CD8-positive, alpha-beta memory T cell (primary cell): ENCODE measurements around the gene PPP4R1. TPM values are rescaled to one million over a fixed set of nuclear protein-coding genes. Genes with fewer than 3 reads are reported as not detected.

Experiments used
- CTCF ChIA-PET: fragments of 350-600 bp; sonication (Branson Sonifier 250); formaldehyde crosslinking; loops from one replicate; lab custom pipeline; 2021; ENCODE audit warnings: antibody characterized with exemption; lab: Charles Lee
- POLR2A ChIA-PET: fragments of 350-600 bp; sonication (Branson Sonifier 250); formaldehyde crosslinking; loops from one replicate; lab custom pipeline; 2021; ENCODE audit warnings: antibody characterized with exemption; lab: Charles Lee
- DNase-seq, 5 donors: peaks; one replicate each; pipeline versions ENCODE4 v3.0.0 to v3.0.0-alpha.2; 2020 to 2022; ENCODE audit warnings: mixed read lengths in 1 of 5
- H3K27ac ChIP-seq: one replicate; pipeline ENCODE4 v1.7.0; 2013; ENCODE audit warnings: low read depth, mild to moderate bottlenecking, low read length, moderate library complexity
- H3K27me3 ChIP-seq: 2 replicates; pipeline ENCODE4 v1.7.0; 2013; ENCODE audit warnings: low read length, mild to moderate bottlenecking; ENCODE audit not compliant: insufficient read depth, poor library complexity, severe bottlenecking
- H3K36me3 ChIP-seq: 2 replicates; pipeline ENCODE4 v1.7.0; 2013; ENCODE audit warnings: mild to moderate bottlenecking, low read length, moderate library complexity; ENCODE audit not compliant: insufficient read depth
- H3K4me1 ChIP-seq: 2 replicates; pipeline ENCODE4 v1.7.0; 2013; ENCODE audit warnings: mild to moderate bottlenecking, low read length, moderate library complexity; ENCODE audit not compliant: insufficient read depth
- H3K4me3 ChIP-seq: 2 replicates; pipeline ENCODE4 v1.7.0; 2013; ENCODE audit warnings: mild to moderate bottlenecking, low read length
- H3K9me3 ChIP-seq: 2 replicates; pipeline ENCODE4 v1.7.0; 2013; ENCODE audit warnings: mild to moderate bottlenecking, low read length
- H3K27ac Mint-ChIP-seq, 8 donors: one replicate each; pipeline ENCODE4 v1.8.0; 2020 to 2021; ENCODE audit warnings: mixed read lengths in 8 of 8, mild to moderate bottlenecking in 6 of 8, inconsistent platforms in 3 of 8, moderate library complexity in 3 of 8
- H3K27me3 Mint-ChIP-seq, 2 donors: one replicate each; pipeline ENCODE4 v1.8.0; 2020 to 2021; ENCODE audit warnings: mixed read lengths in 2 of 2, mild to moderate bottlenecking in 1 of 2, moderate library complexity in 1 of 2
- H3K36me3 Mint-ChIP-seq, 3 donors: one replicate each; pipeline ENCODE4 v1.8.0; 2020 to 2021; ENCODE audit warnings: mixed read lengths in 3 of 3, inconsistent platforms in 1 of 3, mild to moderate bottlenecking in 1 of 3
- H3K4me1 Mint-ChIP-seq, 3 donors: one replicate each; pipeline ENCODE4 v1.8.0; 2020 to 2021; ENCODE audit warnings: mixed read lengths in 3 of 3, inconsistent platforms in 1 of 3, mild to moderate bottlenecking in 1 of 3
- H3K4me3 Mint-ChIP-seq, 7 donors: one replicate each; pipeline ENCODE4 v1.8.0; 2020 to 2021; ENCODE audit warnings: mixed read lengths in 7 of 7, mild to moderate bottlenecking in 6 of 7, moderate library complexity in 4 of 7, inconsistent platforms in 2 of 7
- H3K9me3 Mint-ChIP-seq, 5 donors: one replicate each; pipeline ENCODE4 v1.8.0; 2020 to 2022; ENCODE audit warnings: mixed read lengths in 5 of 5, mild to moderate bottlenecking in 3 of 5, moderate library complexity in 2 of 5, inconsistent platforms in 1 of 5
- polyA plus RNA-seq: library from polyadenylated mRNA; unstranded; fragments of 300-500 nt; fragmentation: Illumina TruSeq; gene quantifications from one replicate; pipeline ENCODE4 v1.2.3, GENCODE V29; 2021
- total RNA-seq, 2 experiments: library from RNA; stranded (reverse); gene quantifications; one replicate each; pipeline ENCODE4 v1.2.3, GENCODE V29; 2021

The PPP4R1 gene
- total RNA-seq (10 to 100 TPM; 58.4 to 59.9 TPM), polyA plus RNA-seq (17.2 TPM)

DNA sequence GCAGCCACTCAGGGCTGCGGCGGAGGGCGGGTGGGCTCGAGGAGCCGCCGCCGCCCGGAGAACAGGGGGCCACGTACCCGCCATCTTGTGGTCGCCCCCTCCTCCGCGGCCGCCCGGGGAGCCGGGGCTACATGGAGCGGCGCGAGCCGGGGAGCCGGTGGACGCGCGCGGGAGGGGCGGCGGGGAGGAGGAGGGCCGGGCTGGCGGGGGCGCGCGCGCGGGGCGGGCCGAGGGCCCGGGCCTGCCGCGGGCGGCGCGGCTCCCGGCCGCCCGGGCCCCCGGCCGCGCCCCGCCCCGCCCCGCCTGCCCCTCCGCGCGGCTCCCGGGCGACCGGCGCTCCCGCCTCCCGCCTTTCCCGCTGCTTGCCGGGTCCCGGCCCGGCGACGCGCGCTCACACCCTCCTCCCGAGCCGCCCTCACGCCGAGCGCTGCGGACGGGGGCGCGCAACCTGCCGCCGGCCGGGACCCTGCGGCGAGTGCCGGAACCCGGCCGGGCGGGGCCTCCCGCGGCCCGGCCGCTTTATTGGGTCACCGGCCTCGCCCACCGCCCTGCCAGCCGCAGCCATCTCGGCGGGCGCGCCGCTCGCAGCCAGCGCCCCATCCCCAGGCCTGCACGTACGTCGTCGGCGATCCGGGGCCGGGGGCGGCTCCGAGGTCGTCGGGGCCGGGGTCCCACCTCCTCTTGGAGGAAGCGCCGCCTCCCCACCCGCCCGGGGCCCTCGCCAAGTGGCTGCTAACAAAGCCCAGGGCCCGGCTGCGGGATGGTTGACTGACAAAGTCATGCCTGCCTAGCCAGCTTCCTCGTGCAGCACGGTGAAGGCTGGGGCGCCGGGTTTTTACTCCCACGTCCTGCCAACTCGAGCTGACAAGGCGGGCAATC lies at the start of gene PPP4R1:
Gene PPP4R1 (minus strand): TSS at position 159 of the 879 bp plus-strand sequence. CDS start 75 bp downstream, at position 84.
- ChIA-PET POLR2A (interaction anchor here (0.5 kb wide), 1 partner anchor 537 kb away, joined by 3 read pairs; no protein-coding TSS in a partner anchor), CTCF (interaction anchor here (1.5 kb wide), 1 partner anchor 16 kb away, joined by 3 read pairs; no protein-coding TSS in a partner anchor)
- DNase-seq = peak; percentile 54 to 77 (median 62)
- H3K27me3 ChIP-seq = no peaks in the 10 kb centered on the region
- Mint-ChIP-seq H3K4me3 (peak within 1 kb of the TSS; percentile 89 to 99 (median 95)), H3K27me3 (no peaks in the 10 kb centered on the region), H3K4me1 (peaks cover 31 to 52% (median 39%) of the 10 kb centered on the region in 3 donors), H3K36me3 (peaks cover 0 to 18% (median 5%) of the 10 kb centered on the region in 3 donors), H3K27ac (peak within 1 kb of the TSS; percentile 84 to 99 (median 95)), H3K9me3 (no peaks in the 10 kb centered on the region)
- H3K4me3 ChIP-seq = peak within 1 kb of the TSS; percentile 72
- peaks cover 15% of the 10 kb centered on the region for H3K4me1 ChIP-seq
- peaks cover 3% of the 10 kb centered on the region for H3K36me3 ChIP-seq
- H3K27ac ChIP-seq = peak within 1 kb of the TSS; percentile 76
- H3K9me3 ChIP-seq = no peaks in the 10 kb centered on the region

DNA sequence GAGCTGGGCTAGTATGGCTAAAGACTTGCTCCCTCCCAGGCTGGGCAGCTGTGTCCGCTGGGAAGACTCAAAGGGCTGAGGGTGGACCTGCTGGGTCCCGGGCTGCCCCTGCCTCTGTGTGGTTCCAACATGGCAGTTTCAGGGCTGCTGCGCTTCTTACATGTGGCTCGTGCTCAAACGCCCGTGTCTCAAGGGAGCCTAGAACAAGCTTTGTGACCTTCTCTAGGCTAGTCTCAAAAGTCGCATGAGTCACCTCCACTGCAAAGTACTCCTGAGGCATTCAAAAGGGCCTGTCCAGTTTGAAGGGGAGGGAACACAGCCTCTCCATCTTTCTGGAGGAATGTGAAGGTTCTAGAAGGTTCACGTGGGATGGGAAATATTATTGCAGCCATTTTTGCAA lies 49.0 kb upstream of the PPP4R1 start:
- no peak overlapping the region for H3K27ac ChIP-seq
- POLR2A ChIA-PET = no interaction called here
- no peaks in the 10 kb centered on the region for H3K36me3 Mint-ChIP-seq
- DNase-seq = no peak
- no peak overlapping the region for H3K4me3 ChIP-seq
- H3K4me1 Mint-ChIP-seq = no peaks in the 10 kb centered on the region
- H3K9me3 Mint-ChIP-seq = no peaks in the 10 kb centered on the region
- peak overlapping the region in 1 of 8 donors; percentile 39 for H3K27ac Mint-ChIP-seq
- H3K36me3 ChIP-seq = no peaks in the 10 kb centered on the region
- H3K9me3 ChIP-seq = no peaks in the 10 kb centered on the region
- no peaks in the 10 kb centered on the region for H3K27me3 ChIP-seq
- no peaks in the 10 kb centered on the region for H3K4me1 ChIP-seq
- no peak overlapping the region for H3K4me3 Mint-ChIP-seq
- CTCF ChIA-PET = no interaction called here
- H3K27me3 Mint-ChIP-seq = peaks cover 2 to 8% of the 10 kb centered on the region in 2 donors

DNA sequence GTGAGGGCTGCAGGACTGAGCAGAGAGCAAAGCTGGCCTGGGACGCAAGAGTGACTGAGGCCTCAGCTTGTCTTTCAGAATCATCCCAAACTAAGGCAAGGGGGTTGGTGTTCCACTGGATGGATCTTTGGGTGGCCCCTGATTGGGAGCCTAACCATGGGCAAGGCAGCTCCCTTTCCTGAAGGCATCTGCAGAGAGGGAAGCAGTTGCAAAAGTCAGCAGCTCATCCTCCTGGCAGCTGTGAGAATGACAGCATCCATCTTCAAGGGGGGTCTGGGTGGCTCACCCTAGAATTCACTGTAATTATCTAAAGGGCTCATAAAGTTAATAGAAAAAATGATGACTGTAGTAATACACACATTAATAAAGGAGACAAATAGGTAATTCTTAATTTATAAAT lies 47.2 kb upstream of the PPP4R1 start:
- POLR2A ChIA-PET = no interaction called here

DNA sequence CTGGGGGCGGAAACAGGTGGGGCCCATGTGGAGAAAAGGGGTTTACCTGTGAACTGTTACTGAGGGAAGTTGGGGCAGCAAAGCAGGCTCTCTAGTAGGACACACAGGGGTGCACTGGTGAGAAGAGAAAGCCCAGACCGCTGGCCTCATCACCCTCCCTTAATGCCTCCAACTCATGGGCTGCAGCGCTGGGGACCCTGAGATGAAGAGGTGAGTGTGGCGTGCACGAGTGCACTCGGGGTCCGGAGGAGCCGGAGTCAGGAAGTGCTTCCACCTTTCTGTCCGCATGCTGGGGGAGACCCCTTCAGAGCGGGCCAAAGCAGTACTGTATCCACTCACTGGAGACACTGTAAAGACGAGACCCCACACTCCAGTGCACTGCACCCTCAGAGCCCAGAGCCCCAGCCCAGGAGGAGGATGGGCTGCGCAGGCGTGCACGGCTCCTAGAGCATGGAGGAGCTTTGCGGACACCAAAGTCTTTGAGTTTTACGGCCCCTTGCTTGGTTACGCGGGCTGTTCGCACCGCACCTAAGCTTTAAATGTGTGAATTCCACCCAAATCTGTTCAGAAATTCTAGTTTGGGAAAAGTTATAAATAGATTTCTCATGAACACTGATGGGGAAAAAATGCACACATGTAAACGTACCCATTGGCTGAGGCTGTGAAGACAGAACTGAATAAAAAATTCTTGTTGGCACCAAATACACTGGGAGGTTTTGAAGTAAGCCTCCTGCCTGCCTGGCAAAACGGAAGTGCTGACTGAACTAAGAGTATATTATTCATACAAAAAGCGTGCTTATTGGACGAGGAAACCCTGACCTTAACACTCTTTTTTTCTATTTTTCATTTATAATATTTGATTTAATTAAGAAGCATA lies 45.4 kb upstream of the PPP4R1 start:
- H3K4me1 Mint-ChIP-seq = no peaks in the 10 kb centered on the region
- no peaks in the 10 kb centered on the region for H3K36me3 Mint-ChIP-seq
- Histone ChIP-seq H3K9me3 (no peaks in the 10 kb centered on the region), H3K4me1 (no peaks in the 10 kb centered on the region), H3K27me3 (no peaks in the 10 kb centered on the region), H3K4me3 (no peak overlapping the region), H3K27ac (no peak overlapping the region), H3K36me3 (no peaks in the 10 kb centered on the region)
- CTCF ChIA-PET = no interaction called here
- POLR2A ChIA-PET = no interaction called here
- H3K9me3 Mint-ChIP-seq = no peaks in the 10 kb centered on the region
- H3K27ac Mint-ChIP-seq = no peak overlapping the region
- no peak overlapping the region for H3K4me3 Mint-ChIP-seq
- DNase-seq = no peak
- peaks cover 0 to 18% of the 10 kb centered on the region in 2 donors for H3K27me3 Mint-ChIP-seq

More for the DNA sequence above, 47.2 kb upstream of the PPP4R1 start:
- Mint-ChIP-seq H3K36me3 (no peaks in the 10 kb centered on the region), H3K9me3 (no peaks in the 10 kb centered on the region), H3K27ac (peak overlapping the region in 1 of 8 donors; percentile 3), H3K27me3 (peaks cover 2 to 8% of the 10 kb centered on the region in 2 donors), H3K4me1 (no peaks in the 10 kb centered on the region), H3K4me3 (no peak overlapping the region)
- H3K4me1 ChIP-seq = no peaks in the 10 kb centered on the region
- H3K27me3 ChIP-seq = no peaks in the 10 kb centered on the region
- no peaks in the 10 kb centered on the region for H3K9me3 ChIP-seq
- no peaks in the 10 kb centered on the region for H3K36me3 ChIP-seq
- CTCF ChIA-PET = no interaction called here
- H3K4me3 ChIP-seq = no peak overlapping the region
- no peak overlapping the region for H3K27ac ChIP-seq
- DNase-seq = no peak

DNA sequence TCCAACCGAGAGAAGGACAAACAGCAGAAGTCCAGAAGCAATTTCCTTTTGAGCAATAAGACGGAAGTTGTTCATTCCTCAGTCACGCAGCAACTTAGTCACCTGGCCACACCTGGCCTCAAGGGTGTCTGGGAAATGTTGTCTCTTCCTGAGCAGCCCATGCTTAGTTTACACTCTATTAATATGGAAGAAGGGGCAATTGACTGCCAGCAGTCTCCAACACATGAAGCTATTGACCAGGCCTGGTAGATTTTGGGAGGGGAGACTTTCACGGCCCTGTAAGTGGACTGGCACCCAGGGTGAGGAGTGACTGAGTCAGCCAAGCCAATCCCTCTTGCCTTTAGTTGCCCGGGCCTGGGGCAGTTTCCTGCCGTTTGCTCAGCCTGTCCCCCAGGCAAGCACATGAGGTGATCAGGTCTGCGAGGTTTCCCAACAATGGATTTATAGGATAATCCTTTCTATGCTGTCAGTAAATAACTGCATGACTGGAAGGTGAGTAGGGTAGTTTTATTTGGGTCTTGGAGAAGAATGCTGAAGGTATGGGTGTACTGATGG lies 43.8 kb upstream of the PPP4R1 start:
- H3K4me3 ChIP-seq = no peak overlapping the region
- no peaks in the 10 kb centered on the region for H3K4me1 Mint-ChIP-seq
- no peaks in the 10 kb centered on the region for H3K9me3 Mint-ChIP-seq
- no peaks in the 10 kb centered on the region for H3K36me3 ChIP-seq
- no peaks in the 10 kb centered on the region for H3K9me3 ChIP-seq
- no peaks in the 10 kb centered on the region for H3K27me3 ChIP-seq
- CTCF ChIA-PET = no interaction called here
- H3K36me3 Mint-ChIP-seq = no peaks in the 10 kb centered on the region
- H3K27ac ChIP-seq = no peak overlapping the region
- no peak overlapping the region for H3K27ac Mint-ChIP-seq
- no peak for DNase-seq
- no peak overlapping the region for H3K4me3 Mint-ChIP-seq
- no peaks in the 10 kb centered on the region for H3K4me1 ChIP-seq
- H3K27me3 Mint-ChIP-seq = peaks cover 0 to 23% of the 10 kb centered on the region in 2 donors
- POLR2A ChIA-PET = no interaction called here

GRCh38 chr18:9655232-9655767 lies 40.9 kb upstream of the PPP4R1 start:
- H3K27ac Mint-ChIP-seq = no peak overlapping the region
- H3K27me3 Mint-ChIP-seq = peaks cover 6 to 23% of the 10 kb centered on the region in 2 donors
- H3K36me3 Mint-ChIP-seq = no peaks in the 10 kb centered on the region
- H3K4me1 ChIP-seq = no peaks in the 10 kb centered on the region
- no peaks in the 10 kb centered on the region for H3K9me3 Mint-ChIP-seq
- no peaks in the 10 kb centered on the region for H3K36me3 ChIP-seq
- H3K4me3 ChIP-seq = no peak overlapping the region
- H3K27ac ChIP-seq = no peak overlapping the region
- no peaks in the 10 kb centered on the region for H3K4me1 Mint-ChIP-seq
- H3K27me3 ChIP-seq = no peaks in the 10 kb centered on the region
- ChIA-PET POLR2A (no interaction called here), CTCF (no interaction called here)
- no peaks in the 10 kb centered on the region for H3K9me3 ChIP-seq
- DNase-seq = no peak
- no peak overlapping the region for H3K4me3 Mint-ChIP-seq

DNA sequence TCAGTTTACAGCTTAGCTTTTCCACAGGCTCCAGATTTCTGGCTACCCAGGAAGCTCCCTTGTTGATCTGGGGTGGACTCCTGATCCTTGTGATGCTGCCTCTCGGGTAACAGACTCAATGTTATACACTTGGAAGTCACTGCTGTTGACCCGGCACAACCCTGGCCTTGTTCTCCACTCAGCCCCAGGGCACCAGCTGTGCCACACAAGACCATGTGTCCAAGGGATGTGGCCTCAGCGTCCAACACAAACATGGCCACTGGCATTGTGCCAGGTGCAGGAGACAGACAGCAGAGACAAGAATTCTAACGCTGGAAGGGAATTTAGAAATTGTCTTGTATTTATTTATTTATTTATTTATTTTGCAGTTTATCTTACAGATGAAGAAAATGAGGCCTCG lies 39.0 kb upstream of the PPP4R1 start:
- Histone ChIP-seq H3K36me3 (no peaks in the 10 kb centered on the region), H3K4me1 (no peaks in the 10 kb centered on the region), H3K27me3 (no peaks in the 10 kb centered on the region), H3K9me3 (no peaks in the 10 kb centered on the region), H3K4me3 (no peak overlapping the region), H3K27ac (no peak overlapping the region)
- DNase-seq = no peak
- Mint-ChIP-seq H3K36me3 (no peaks in the 10 kb centered on the region), H3K27ac (no peak overlapping the region), H3K4me3 (no peak overlapping the region), H3K4me1 (no peaks in the 10 kb centered on the region), H3K9me3 (no peaks in the 10 kb centered on the region), H3K27me3 (peaks cover 8 to 15% of the 10 kb centered on the region in 2 donors)
- ChIA-PET POLR2A (no interaction called here), CTCF (no interaction called here)
